Measurements from ENCODE around the gene INAVA.

DNA sequence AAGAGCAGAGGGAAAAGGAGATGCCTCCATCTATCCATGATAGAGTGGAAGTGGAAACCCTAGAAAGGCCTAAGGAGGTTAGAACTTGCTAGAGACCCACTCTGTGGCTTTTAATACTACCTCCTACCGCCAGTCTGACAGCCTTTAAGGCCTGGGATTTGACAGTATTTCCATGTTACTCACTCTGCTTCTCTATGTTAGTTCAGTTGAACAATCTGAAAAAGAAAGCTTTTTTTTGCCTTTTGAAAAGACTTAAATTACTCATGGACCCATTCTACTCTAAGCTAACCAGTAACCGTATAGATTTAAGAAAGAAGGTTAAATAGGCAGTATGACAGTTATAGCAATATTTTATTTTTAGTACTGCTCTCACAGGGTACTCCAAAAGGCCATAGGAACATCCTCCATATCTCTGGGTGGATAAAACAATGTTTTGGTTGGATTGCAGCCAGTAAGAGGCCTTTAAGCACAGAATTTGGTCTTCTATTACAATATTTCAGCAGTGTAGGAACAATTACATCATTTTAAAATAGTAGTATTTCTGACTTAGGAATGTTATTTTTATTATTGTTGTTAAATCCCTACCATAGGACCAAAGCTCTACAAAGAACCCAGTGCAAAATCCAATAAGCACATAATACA, 37.9 kb upstream of the INAVA start:
- TF ChIP-seq CTCF (IDR thresholded peaks at IDR 0.05) (no peak), POLR2A (IDR thresholded peaks at IDR 0.05) (no peak)

All from adrenal gland (tissue), 5 donors.